GM19043 (cell line): ENCODE measurements around the gene CTNNA2.

ENCODE experiments used
- ATAC-seq: cut with Tn5 transposase; IDR thresholded peaks from one replicate; pipeline ENCODE4 v1.9.1; 2021; ENCODE audit warnings: low read depth; ENCODE audit not compliant: unreplicated experiment

CTNNA2 gene

DNA sequence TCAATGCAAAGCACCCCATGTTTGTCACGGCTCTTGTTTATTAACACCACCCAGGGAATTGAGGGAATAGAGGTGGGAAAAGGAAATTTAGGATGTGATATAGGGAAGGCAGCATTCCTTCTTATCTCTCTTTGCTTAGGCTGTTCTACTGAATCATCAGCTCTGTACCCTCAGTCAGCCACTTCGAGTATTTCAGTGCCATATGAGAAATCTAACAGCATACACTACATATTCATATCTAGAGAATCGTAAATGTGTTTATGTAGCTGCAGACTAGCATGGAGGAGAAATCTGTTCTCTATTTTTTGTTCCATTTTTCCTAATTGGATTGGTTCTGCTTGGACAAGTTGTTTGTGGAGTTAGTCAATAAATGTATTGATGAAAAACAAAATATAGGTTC is 187.8 kb downstream of the CTNNA2 start:
- no peak for ATAC-seq

DNA sequence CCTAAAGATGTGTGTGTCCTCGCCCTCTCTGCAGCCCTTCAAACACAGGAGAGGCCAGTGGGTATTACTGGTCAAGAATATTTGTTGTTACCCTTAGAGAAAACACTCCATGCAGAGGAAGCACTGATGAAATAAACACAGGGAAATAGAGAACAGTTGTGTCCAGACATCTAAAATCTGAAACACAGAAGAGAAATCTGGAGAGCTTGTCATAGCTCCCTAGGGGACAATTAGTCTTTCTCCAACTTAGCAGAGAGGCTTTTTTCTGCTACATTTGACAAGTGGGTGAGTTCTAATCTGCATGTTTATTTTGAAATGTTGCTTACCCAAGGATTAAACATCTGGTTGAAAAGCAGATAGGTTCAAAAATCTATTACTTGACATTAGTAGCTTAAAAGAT is 190.1 kb downstream of the CTNNA2 start:
- ATAC-seq: no peak

DNA sequence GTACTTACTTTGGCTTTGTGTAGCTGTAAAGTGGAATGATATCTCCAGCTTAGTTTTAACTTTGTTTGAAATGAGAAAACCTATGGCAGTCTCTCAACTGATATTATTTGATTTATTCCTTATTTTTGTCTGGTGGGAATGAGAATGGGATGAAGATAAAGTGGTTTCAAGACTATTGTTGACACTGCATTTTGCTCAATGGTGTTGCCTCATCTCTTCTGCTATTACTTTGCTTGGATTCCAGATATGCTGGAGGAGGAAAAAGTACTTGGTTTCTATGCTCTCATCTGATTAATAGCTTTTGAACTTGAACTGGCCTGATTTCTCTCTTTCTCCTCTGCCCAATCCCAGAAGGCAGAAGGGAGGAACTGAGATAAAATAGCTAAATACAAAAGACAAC is 198.2 kb downstream of the CTNNA2 start:
- ATAC-seq: no peak

DNA sequence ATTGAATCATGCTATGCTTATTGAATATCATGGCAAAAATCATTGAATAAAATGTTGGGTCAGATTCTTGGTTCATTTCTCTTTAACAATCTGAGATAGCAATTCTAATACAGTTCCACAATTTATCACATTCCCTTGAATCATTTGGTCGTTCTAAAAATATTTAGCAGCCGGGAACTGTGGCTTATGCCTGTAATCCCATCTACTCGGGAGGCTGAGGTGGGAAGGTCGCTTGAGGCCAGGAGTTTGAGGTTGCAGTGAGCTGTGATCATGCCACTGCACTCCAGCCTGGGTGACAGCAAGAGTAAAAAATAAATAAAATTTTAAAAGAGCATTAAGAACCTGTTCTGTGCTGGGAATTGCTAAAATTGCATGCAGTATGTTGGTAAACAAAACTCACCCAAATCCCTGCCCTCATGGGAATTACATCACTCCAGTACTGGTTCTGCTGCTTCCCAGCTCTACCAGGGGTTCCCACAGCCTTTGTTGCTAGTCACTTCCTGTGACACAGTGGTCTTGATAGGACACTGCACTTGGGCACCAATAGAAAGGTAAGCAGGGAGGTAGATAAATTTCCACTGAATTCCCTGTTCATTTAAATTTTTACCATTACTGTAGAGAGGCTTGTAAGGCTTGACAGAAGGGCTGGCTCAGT is 200.4 kb downstream of the CTNNA2 start:
- ATAC-seq: no peak

- ATAC-seq: no peak
Measured at GRCh38 chr2:79714283-79714682, 201.4 kb downstream of the CTNNA2 start.

GRCh38 chr2:79715338-79715737 is 202.5 kb downstream of the CTNNA2 start:
- no peak for ATAC-seq

DNA sequence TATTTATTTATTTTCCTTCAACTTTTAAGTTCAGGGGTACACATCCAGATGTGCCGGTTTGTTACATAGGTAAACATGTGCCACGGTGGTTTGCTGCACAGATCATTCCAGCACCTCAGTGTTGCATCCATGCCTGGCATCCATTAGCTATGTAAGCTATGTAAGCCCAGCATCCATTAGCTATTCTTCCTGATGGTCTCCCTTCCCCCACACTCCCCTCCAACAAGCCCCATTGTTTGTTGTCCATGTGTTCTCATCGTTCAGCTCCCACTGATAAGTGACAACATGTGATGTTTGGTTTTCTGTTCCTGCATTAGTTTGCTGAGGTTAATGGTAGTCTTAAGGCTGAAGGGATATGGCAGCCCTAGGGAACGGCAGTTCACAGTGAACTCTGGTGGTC is 203.4 kb downstream of the CTNNA2 start:
- ATAC-seq: no peak

- no peak for ATAC-seq
Measured at GRCh38 chr2:79717364-79718007, 204.6 kb downstream of the CTNNA2 start.

DNA sequence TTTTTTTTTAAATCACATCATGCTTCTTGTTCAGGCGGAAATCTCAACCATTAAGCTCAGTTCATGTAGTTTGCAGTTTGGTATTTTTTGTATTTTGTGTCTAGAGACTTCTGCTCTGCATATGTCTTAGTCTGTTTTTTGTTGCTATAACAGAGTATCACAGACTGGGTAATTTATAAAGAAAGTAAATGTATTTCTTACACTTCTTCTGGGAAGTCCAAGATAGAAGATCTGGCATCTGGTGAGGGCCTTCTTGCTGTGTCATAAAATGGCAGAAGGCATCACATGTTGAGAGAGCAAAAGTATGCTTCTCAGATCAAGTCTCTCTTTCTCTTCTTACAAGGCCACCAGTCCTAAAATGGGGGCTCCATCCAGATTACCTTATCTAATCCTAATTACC is 208.2 kb downstream of the CTNNA2 start:
- no peak for ATAC-seq

DNA sequence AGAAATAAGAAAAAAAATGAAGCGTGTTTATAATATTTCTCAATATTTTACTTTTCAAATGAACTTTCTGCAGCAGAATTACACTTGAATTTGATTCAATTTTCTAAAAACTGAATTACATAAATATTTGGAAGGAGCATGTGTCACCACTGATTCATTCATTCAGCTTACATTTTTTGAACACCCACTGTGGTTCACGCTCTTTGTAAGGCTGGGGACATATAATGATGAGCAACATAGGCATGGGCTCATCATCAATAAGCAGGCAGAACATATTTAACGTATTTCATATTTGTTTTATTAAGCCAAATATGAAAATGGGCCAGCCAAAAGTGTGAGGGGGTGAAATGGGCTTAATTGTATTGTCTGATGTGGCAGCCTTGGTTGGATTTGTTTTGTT is 209.1 kb downstream of the CTNNA2 start:
- ATAC-seq: no peak

DNA sequence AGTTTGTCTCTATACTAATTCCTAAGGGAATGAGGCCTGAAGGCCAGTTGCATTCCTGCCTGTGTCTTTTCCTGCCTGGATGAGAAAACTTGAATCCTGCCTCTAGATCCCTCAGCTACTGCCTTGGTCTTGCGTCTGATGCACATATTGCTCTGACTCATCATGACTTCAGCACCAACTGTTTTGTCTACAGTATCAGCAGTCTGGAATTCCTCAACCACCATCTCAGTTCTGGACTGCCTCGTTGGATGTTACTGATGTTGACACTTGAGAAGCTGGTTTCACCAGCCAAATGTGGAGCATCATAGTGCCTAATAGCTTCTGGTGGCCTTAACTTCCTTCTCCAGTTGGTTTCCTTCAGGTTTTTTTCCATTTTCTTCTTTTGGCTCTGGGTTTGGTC is 211.0 kb downstream of the CTNNA2 start:
- ATAC-seq: no peak

DNA sequence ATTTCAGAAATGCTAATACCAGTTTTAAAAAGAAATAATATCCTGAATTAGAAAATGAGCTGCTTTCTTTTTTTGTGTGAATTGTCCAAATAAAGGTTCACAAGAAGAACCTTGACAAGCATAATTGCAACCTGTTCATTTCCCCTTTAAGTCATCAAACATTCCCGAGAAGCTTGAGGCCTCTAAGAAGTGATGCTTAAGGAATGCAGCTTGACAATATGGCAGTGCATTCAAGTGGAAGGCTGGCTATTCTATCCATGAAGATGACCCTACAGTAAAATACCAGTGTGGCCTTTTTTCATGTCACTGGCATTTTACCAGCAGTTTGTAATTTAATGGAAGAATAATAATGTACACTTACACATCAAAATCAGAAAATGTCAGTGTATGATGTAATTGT is 216.7 kb downstream of the CTNNA2 start:
- ATAC-seq: no peak

GRCh38 chr2:79734518-79734917 is 221.7 kb downstream of the CTNNA2 start:
- no peak for ATAC-seq

GRCh38 chr2:79740879-79741443 is 228.1 kb downstream of the CTNNA2 start:
- no peak for ATAC-seq

DNA sequence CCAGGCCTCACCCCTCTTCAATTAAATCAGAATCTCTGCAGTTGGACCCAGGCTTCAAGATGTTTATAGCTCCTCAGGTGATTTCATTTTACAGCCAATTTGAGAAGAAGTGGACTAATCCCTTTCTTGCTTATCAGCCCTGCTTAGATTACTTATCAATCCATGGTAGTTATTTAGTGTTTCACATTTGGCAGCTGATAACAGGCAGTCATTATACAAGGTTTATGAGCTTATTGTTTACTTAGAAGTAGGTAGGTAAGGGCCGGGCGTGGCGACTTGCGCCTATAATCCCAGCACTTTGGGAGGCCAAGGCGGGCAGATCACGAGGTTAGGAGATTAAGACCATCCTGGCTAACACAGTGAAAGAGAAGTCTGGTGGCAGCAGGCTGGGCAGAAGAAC is 237.5 kb downstream of the CTNNA2 start:
- ATAC-seq: no peak

- no peak for ATAC-seq
Measured at GRCh38 chr2:79757526-79757925, 244.7 kb downstream of the CTNNA2 start.

- no peak for ATAC-seq
Measured at GRCh38 chr2:79758042-79758441, 245.2 kb downstream of the CTNNA2 start.

DNA sequence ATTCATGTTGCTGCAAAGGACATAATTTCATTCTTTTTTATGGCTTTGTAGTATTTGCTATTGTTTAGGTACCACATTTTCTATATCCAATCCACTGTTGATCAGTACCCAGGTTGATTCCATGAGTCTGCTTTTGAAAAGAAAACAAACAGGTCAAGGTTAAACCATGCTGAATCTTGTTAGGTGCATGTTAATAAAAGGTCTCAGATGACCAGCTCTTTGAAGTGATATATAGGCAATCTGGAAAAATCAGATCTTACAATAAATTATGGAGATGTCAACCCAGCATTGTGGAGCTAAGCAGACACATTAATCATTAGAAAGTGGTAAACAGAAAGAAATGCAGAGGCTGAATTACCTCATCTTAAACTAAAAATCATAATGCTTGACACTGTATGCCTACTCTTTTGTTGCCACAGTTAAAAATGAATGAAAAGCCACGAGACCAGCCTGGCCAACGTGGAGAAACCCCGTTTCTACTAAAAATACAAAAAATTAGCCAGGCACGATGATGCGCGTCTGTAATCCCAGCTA is 246.0 kb downstream of the CTNNA2 start:
- no peak for ATAC-seq

DNA sequence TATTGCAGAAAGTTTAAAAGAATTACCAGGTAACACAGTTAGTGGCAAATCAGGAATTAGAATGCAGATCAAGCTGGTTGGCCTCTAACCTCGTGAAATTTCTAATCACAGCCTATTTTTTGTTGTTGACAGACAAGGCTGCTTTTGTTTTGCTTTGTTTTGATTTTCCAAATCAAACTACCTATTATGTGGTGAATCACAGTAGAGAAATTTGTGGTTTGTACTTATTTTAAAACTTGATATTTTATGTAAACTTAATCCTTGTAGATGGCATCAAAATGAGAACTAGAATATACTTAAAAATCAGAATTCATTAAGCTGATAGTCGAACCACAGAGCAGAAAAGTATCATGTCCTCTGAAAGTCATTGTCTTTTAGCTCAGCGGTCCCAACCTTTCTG is 258.1 kb downstream of the CTNNA2 start:
- ATAC-seq: no peak

DNA sequence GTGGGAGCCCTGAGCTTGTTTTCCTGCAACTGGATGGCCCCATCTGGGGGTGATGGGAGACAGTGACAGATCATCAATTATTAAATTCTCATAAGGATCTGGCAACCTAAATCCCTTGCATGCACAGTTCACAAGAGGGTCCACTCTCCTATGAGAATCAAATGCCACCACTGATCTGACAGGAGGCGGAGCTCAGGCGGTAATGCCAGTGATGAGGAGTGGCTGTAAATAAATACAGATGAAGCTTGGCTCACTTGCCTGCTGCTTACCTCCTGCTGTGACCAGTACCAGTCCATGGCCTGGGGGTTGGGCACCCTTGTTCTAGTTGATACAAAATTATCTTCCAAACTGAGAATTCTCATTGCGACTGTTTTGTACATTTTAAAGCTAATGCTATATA is 258.6 kb downstream of the CTNNA2 start:
- no peak for ATAC-seq

- ATAC-seq: no peak
Measured at GRCh38 chr2:79774016-79774415, 261.2 kb downstream of the CTNNA2 start.

DNA sequence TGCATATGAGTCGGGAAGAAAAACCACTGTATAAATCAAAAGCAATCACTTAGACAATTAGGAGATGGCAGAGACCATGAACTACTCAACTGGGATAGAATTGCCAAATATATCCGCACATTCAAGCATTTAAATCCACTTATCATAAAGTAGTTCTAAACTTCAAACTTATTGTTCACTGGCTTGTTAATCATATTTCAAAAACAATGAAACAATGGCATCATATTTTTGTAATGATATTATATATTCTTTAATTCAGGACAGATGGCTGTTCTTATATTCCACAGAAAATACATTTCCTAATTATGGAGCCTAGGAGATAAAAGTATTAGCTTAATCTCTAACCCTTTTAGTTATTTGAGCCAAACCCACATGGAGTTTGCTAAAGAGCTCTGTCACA is 263.6 kb downstream of the CTNNA2 start:
- no peak for ATAC-seq
